ENCODE data around the gene VPS13A.

- TF ChIP-seq ZNF551 (CRISPR knock-in tag; IDR thresholded peaks at IDR 0.05) (no peak), PREB (CRISPR knock-in tag; IDR thresholded peaks at IDR 0.05) (no peak), NBN (IDR thresholded peaks at IDR 0.05; ENCODE audit: low read depth) (no peak), THRAP3 (IDR thresholded peaks at IDR 0.05; ENCODE audit: borderline replicate concordance) (no peak), KLF16 (IDR thresholded peaks at IDR 0.05) (no peak), PHF20 (IDR thresholded peaks at IDR 0.05; ENCODE audit: partially characterized antibody) (no peak), ARID1B (IDR thresholded peaks at IDR 0.05) (no peak), POLR2A (conservative IDR thresholded peaks at IDR 0.05) (no peak), ZNF146 (CRISPR knock-in tag; IDR thresholded peaks at IDR 0.05; ENCODE audit: unreplicated experiment) (no peak), KDM1A (IDR thresholded peaks at IDR 0.05) (no peak), TFE3 (CRISPR knock-in tag; IDR thresholded peaks at IDR 0.05) (no peak), TRIM28 (IDR thresholded peaks at IDR 0.05) (no peak), RFX5 (IDR thresholded peaks at IDR 0.05; ENCODE audit: low read depth, low read length) (no peak)
Observed at GRCh38 chr9:77131399-77131798, 45.9 kb upstream of the VPS13A start.

Measured in K562 (cell line).